Trophoblast cell (in vitro differentiated cells and primary cell): ENCODE data around the gene WRAP73.

Experiments used
- DNase-seq, 2 donors: peaks; one replicate each; pipeline ENCODE4 v3.0.0-alpha.2; 2016
- H2AFZ ChIP-seq: 2 replicates; pipeline ENCODE4 v1.6.1; 2013; ENCODE audit warnings: low read length, moderate library complexity, mild to moderate bottlenecking; ENCODE audit not compliant: insufficient read depth, poor library complexity
- H2AK5ac ChIP-seq: 2 replicates; pipeline ENCODE4 v1.6.1; 2013; ENCODE audit warnings: mild to moderate bottlenecking, low read length
- H2BK120ac ChIP-seq: 2 replicates; pipeline ENCODE4 v1.6.1; 2013; ENCODE audit warnings: low read length, mild to moderate bottlenecking, moderate library complexity; ENCODE audit not compliant: insufficient read depth, poor library complexity
- H2BK12ac ChIP-seq: 2 replicates; pipeline ENCODE4 v1.6.1; 2013; ENCODE audit warnings: mild to moderate bottlenecking, low read length, moderate library complexity
- H2BK5ac ChIP-seq: 2 replicates; pipeline ENCODE4 v1.6.1; 2013; ENCODE audit warnings: low read length, low read depth, moderate library complexity, mild to moderate bottlenecking; ENCODE audit not compliant: poor library complexity
- H3K14ac ChIP-seq: 2 replicates; pipeline ENCODE4 v1.6.1; 2013; ENCODE audit warnings: mild to moderate bottlenecking, low read length
- H3K18ac ChIP-seq: 2 replicates; pipeline ENCODE4 v1.6.1; 2013; ENCODE audit warnings: mild to moderate bottlenecking, low read length
- H3K23ac ChIP-seq: 2 replicates; pipeline ENCODE4 v1.6.1; 2013; ENCODE audit warnings: low read length
- H3K27ac ChIP-seq: 2 replicates; pipeline ENCODE4 v1.5.1; 2013; ENCODE audit warnings: low read depth, mild to moderate bottlenecking, inconsistent platforms, low read length, moderate library complexity
- H3K27me3 ChIP-seq: 2 replicates; pipeline ENCODE4 v1.6.1; 2013; ENCODE audit warnings: inconsistent platforms, mild to moderate bottlenecking, low read length, moderate library complexity; ENCODE audit not compliant: insufficient read depth
- H3K36me3 ChIP-seq, 2 experiments: 1 replicate in 1 of 2; 2 replicates in 1 of 2; pipeline ENCODE4 v1.6.1; 2013; ENCODE audit warnings: low read length in 2 of 2, mild to moderate bottlenecking in 2 of 2, moderate library complexity in 1 of 2; ENCODE audit not compliant: insufficient read depth in 2 of 2, control insufficient read depth in 1 of 2
- H3K4ac ChIP-seq: 2 replicates; pipeline ENCODE4 v1.6.1; 2013; ENCODE audit warnings: low read depth, mild to moderate bottlenecking, low read length, moderate library complexity
- H3K4me1 ChIP-seq, 2 experiments: 1 replicate in 1 of 2; 2 replicates in 1 of 2; pipeline ENCODE4 v1.6.1; 2013; ENCODE audit warnings: low read length in 2 of 2, mild to moderate bottlenecking in 2 of 2, moderate library complexity in 1 of 2; ENCODE audit not compliant: insufficient read depth in 2 of 2, control insufficient read depth in 1 of 2
- H3K4me2 ChIP-seq: 2 replicates; pipeline ENCODE4 v1.6.1; 2013; ENCODE audit warnings: inconsistent platforms, mild to moderate bottlenecking, low read length, moderate library complexity
- H3K4me3 ChIP-seq: 2 replicates; pipeline ENCODE4 v1.5.1; 2013; ENCODE audit warnings: mild to moderate bottlenecking, low read depth, low read length, inconsistent platforms
- H3K79me1 ChIP-seq: one replicate; pipeline ENCODE4 v1.6.1; 2013; ENCODE audit warnings: low read length
- H3K79me2 ChIP-seq: 2 replicates; pipeline ENCODE4 v1.6.1; 2013; ENCODE audit warnings: low read length, mild to moderate bottlenecking; ENCODE audit not compliant: control insufficient read depth, insufficient read depth, poor library complexity
- H3K9ac ChIP-seq: 2 replicates; pipeline ENCODE4 v1.6.1; 2013; ENCODE audit warnings: mild to moderate bottlenecking, low read length
- H3K9me3 ChIP-seq: 2 replicates; pipeline ENCODE4 v1.6.1; 2013; ENCODE audit warnings: low read depth, mild to moderate bottlenecking, control low read depth, inconsistent platforms, low read length; ENCODE audit not compliant: insufficient read depth
- H4K12ac ChIP-seq: 2 replicates; pipeline ENCODE4 v1.6.1; 2013; ENCODE audit warnings: low read depth, mild to moderate bottlenecking, low read length, moderate library complexity
- H4K8ac ChIP-seq: 2 replicates; pipeline ENCODE4 v1.6.1; 2013; ENCODE audit warnings: low read depth, mild to moderate bottlenecking, low read length, moderate library complexity
- H4K91ac ChIP-seq: one replicate; pipeline ENCODE4 v1.6.1; 2013; ENCODE audit warnings: low read depth, mild to moderate bottlenecking, low read length, moderate library complexity
- WGBS: extraction: QIAGEN DNeasy Blood & Tissue Kit; methylation state at CpG from one replicate; pipeline ENCODE4 v1.1.7; 2013; ENCODE audit warnings: missing lambda C conversion rate; ENCODE audit not compliant: insufficient read length, insufficient coverage; ENCODE audit errors: extremely low coverage; 5-methylcytosine and 5-hydroxymethylcytosine counted together

WRAP73 gene

GRCh38 chr1:3692598-3692997 is 42.7 kb upstream of the WRAP73 start:
- Histone ChIP-seq H3K4me2 (no peak overlapping the region), H3K27ac (no peak overlapping the region), H4K8ac (no peak overlapping the region), H4K12ac (no peak overlapping the region), H3K4me3 (no peak overlapping the region), H3K4ac (no peak overlapping the region), H3K27me3 (no peaks in the 10 kb centered on the region), H3K23ac (no peak overlapping the region), H3K36me3 (no peaks in the 10 kb centered on the region), H3K4me1 (no peaks in the 10 kb centered on the region), H2AFZ (no peak overlapping the region), H3K9me3 (peaks cover 11% of the 10 kb centered on the region), H3K14ac (no peak overlapping the region), H2BK12ac (no peak overlapping the region), H2AK5ac (no peak overlapping the region), H3K79me1 (no peaks in the 10 kb centered on the region), H2BK120ac (no peak overlapping the region), H3K79me2 (no peaks in the 10 kb centered on the region), H4K91ac (no peak overlapping the region), H3K9ac (no peak overlapping the region), H2BK5ac (no peak overlapping the region), H3K18ac (no peak overlapping the region)
- no CpG with 5 or more reads among the region's 13 CpGs for WGBS
- no peak for DNase-seq

DNA sequence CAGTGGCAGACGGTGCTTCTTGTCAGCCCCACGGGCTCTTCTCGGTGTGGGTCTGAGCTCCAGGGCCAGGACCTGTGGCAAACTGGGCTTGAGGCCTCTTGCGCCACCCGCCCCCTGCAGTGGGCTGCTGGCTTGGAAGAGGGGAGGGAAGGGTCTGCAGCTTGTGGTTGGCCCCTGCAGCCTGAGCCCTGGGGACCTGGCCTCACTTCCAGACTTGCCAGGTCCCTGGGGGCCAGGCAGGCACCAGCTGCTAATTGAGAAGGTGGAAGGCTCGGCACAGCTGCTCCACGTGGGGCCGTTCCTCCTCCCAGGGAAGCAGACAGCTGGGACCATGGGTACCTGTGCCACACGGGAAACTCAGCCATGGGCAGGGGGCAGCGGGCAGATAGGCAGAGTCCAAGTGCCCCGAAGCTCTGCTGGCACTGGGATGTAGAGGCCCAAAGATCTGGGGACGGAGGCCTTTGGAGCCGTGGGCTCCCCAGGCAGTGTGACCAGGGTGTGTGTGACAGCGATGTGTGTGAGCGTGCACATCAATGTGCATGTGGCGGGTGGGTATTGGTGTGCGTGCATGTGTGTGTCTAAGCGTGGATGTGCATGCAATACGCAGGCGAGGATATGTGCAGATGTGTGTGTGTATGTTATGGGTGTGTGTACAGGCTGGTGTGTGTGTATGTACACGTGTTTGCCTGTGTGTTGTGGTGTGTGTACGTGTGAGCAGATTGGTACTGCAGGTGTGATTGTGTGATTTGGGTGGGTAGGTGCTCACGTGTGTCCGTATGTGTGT is 41.7 kb upstream of the WRAP73 start:
- no peaks in the 10 kb centered on the region for H3K79me1 ChIP-seq
- no peak overlapping the region for H4K12ac ChIP-seq
- no peak overlapping the region for H3K4ac ChIP-seq
- peak overlapping the region; percentile 45 for H3K23ac ChIP-seq
- WGBS = no CpG with 5 or more reads among the region's 24 CpGs
- no peaks in the 10 kb centered on the region for H3K27me3 ChIP-seq
- H2BK5ac ChIP-seq = no peak overlapping the region
- H2BK120ac ChIP-seq = no peak overlapping the region
- H4K91ac ChIP-seq = no peak overlapping the region
- no peaks in the 10 kb centered on the region for H3K79me2 ChIP-seq
- no peak for DNase-seq
- H3K36me3 ChIP-seq = no peaks in the 10 kb centered on the region
- H4K8ac ChIP-seq = no peak overlapping the region
- H3K18ac ChIP-seq = no peak overlapping the region
- H3K27ac ChIP-seq = no peak overlapping the region
- H2AK5ac ChIP-seq = no peak overlapping the region
- peak overlapping the region; percentile 34 for H3K4me3 ChIP-seq
- H3K4me1 ChIP-seq = no peaks in the 10 kb centered on the region
- no peak overlapping the region for H2AFZ ChIP-seq
- H3K4me2 ChIP-seq = no peak overlapping the region
- H3K9ac ChIP-seq = no peak overlapping the region
- no peak overlapping the region for H2BK12ac ChIP-seq
- H3K9me3 ChIP-seq = peaks cover 11% of the 10 kb centered on the region
- no peak overlapping the region for H3K14ac ChIP-seq

GRCh38 chr1:3690282-3691065 is 40.6 kb upstream of the WRAP73 start:
- H3K9me3 ChIP-seq = peaks cover 11% of the 10 kb centered on the region
- H4K8ac ChIP-seq = no peak overlapping the region
- no peak overlapping the region for H4K12ac ChIP-seq
- H3K36me3 ChIP-seq = no peaks in the 10 kb centered on the region
- no peaks in the 10 kb centered on the region for H3K27me3 ChIP-seq
- no peak overlapping the region for H3K18ac ChIP-seq
- no peaks in the 10 kb centered on the region for H3K4me1 ChIP-seq
- no peaks in the 10 kb centered on the region for H3K79me1 ChIP-seq
- H4K91ac ChIP-seq = no peak overlapping the region
- no peak overlapping the region for H2AK5ac ChIP-seq
- H3K79me2 ChIP-seq = no peaks in the 10 kb centered on the region
- H2BK120ac ChIP-seq = no peak overlapping the region
- H3K4me3 ChIP-seq = no peak overlapping the region
- no CpG with 5 or more reads among the region's 50 CpGs for WGBS
- DNase-seq = no peak
- no peak overlapping the region for H2BK12ac ChIP-seq
- no peak overlapping the region for H3K4ac ChIP-seq
- H3K14ac ChIP-seq = no peak overlapping the region
- no peak overlapping the region for H2BK5ac ChIP-seq
- H3K9ac ChIP-seq = no peak overlapping the region
- no peak overlapping the region for H3K4me2 ChIP-seq
- no peak overlapping the region for H3K23ac ChIP-seq
- H3K27ac ChIP-seq = no peak overlapping the region
- no peak overlapping the region for H2AFZ ChIP-seq

GRCh38 chr1:3689138-3689750 is 39.3 kb upstream of the WRAP73 start:
- no peak overlapping the region for H3K4ac ChIP-seq
- H3K27ac ChIP-seq = no peak overlapping the region
- no peak overlapping the region for H3K4me2 ChIP-seq
- H3K4me1 ChIP-seq = peaks cover 2% of the 10 kb centered on the region in 2 experiments
- H3K9ac ChIP-seq = no peak overlapping the region
- DNase-seq = no peak
- H3K79me2 ChIP-seq = no peaks in the 10 kb centered on the region
- no peak overlapping the region for H3K4me3 ChIP-seq
- H3K23ac ChIP-seq = no peak overlapping the region
- no peak overlapping the region for H3K14ac ChIP-seq
- no peak overlapping the region for H3K18ac ChIP-seq
- H2AK5ac ChIP-seq = no peak overlapping the region
- no peaks in the 10 kb centered on the region for H3K79me1 ChIP-seq
- no peaks in the 10 kb centered on the region for H3K27me3 ChIP-seq
- whole genome bisulfite sequencing = no CpG with 5 or more reads among the region's 19 CpGs
- H2BK12ac ChIP-seq = no peak overlapping the region
- no peaks in the 10 kb centered on the region for H3K36me3 ChIP-seq
- no peak overlapping the region for H4K12ac ChIP-seq
- H4K8ac ChIP-seq = no peak overlapping the region
- H3K9me3 ChIP-seq = peaks cover 7% of the 10 kb centered on the region
- no peak overlapping the region for H2BK120ac ChIP-seq
- H2BK5ac ChIP-seq = no peak overlapping the region
- no peak overlapping the region for H4K91ac ChIP-seq
- no peak overlapping the region for H2AFZ ChIP-seq
